HG03442 (cell line): ENCODE measurements around the gene LIN28B.
"Not testable (repeated sequence)": the region's sequence is repeated elsewhere in the genome, so short reads cannot be mapped to it uniquely, and the experiment has no call there.

Experiments
- ATAC-seq: cut with Tn5 transposase; IDR thresholded peaks from one replicate; pipeline ENCODE4 v1.9.1; 2021; ENCODE audit warnings: mild to moderate bottlenecking, moderate library complexity; ENCODE audit not compliant: unreplicated experiment

LIN28B gene

DNA sequence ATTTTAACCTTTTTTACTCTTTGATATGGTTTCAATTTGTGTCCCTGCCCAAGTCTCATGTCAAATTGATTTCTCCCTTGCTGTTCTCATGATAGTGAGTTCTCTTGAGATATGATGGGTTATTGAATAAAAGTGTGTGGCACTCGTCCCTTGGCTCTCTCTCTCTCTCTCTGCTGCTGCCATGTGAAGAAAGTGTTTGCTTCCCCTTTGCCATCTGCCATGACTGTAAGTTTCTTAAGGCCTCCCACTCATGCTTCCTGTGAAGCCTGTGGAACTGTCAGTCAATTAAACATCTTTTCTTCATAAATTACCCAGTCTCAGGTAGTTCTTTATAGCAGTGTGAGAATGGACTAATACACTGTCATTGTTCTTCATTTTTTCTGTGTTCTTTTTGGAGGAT is 48.5 kb downstream of the LIN28B start:
- no peak for ATAC-seq

GRCh38 chr6:105013459-105013858 is 56.6 kb downstream of the LIN28B start:
- not testable (repeated sequence) for ATAC-seq

DNA sequence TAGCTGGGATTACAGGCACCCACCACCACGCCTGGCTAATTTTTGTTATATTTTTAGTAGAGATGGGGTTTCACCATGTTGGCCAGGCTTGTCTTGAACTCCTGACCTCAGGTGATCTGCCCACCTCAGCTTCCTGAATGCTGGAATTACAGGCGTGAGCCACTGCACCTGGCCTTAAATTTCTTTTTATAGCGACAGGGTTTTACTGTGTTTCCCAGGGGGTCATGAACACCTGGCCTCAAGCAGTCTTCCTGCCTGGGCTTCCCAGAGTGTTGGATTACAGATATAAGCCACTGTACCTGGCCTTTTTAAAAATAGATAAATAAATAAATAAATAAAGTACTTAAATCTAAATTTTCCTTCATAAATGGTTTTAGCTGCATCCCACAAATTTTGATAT is 57.5 kb downstream of the LIN28B start:
- no peak for ATAC-seq

- no peak for ATAC-seq
These were observed 58.0 kb downstream of the LIN28B start for GRCh38 chr6:105014954-105015353.

DNA sequence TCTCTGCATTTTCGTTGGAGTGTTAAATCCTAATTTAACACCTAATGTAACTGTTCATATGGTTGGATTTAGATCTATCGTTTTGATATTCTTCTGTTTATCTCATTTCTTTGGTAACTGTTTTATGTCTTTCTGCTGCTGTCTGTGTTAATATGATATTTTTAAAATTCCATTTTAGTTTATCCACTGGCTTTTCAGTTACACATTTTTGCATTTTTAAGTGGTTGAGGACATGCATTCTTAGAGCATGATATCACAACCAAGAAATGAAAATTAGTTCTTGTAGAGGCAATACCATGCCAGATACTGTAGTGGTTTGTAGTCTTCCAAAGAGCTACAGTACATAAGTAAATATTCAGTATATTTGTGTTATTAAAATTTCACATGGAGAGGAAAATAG is 58.6 kb downstream of the LIN28B start:
- ATAC-seq, result no peak

DNA sequence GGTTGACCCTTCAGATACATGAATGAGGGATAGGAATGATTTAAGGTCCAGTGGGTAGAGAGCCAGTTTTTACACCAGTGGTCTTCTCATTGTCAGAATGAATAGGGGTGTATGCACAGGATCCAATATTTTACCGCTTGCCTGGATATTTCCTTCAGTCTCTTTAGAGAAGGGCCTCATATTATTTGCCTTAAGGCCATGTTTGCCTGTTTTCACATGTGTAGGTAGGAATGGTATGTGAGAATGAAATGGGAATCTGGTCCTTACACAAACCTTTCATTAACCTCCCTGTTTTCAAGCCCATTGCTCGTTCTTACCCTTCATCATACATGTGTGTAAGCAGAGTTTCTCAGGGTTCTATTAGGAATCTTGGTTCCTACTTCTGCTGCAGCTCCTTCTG is 62.4 kb downstream of the LIN28B start:
- ATAC-seq, result no peak

- ATAC-seq, result no peak
These were observed 64.5 kb downstream of the LIN28B start for GRCh38 chr6:105021399-105021798.

- no peak for ATAC-seq
These were observed 65.5 kb downstream of the LIN28B start for GRCh38 chr6:105022416-105022815.

DNA sequence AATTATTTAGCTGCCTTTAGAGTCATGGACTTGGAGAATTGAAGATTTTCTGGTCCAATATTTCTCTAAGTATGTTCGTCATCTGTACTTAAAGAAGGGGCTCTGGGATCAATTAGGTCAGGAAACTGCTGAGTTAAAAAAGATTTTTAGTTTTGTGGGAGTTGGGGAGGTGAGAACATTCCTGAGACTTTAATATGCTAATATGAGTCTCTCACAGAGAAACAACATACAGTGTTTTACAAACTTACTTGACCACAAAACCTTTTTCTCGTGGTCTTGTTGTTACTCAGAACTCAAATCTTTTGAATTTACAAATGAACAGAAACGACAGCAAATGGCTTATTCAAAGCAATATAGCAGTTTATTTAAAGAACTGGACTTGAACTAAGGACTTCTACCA is 67.9 kb downstream of the LIN28B start:
- ATAC-seq, result no peak

GRCh38 chr6:105028898-105029297 is 72.0 kb downstream of the LIN28B start:
- ATAC-seq, result no peak

GRCh38 chr6:105029581-105029980 is 72.7 kb downstream of the LIN28B start:
- no peak for ATAC-seq

DNA sequence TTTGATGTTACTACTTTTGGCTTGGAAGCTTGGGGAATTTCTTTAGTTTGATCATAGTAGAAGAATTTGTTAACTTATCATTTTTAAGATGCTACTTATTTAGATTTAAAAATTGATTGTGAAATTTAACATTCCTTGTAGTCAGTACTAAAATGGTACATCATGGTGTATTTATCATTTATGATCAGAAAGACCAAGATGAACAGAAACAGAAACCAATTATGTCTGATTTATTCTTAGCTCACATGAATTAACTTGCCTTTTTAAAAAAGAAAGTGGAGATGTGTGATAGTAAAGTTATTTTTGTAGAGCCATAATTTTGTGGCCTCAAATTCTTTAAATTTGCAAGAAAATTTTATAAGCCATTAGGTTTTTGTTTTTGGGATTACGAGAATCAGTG is 77.6 kb downstream of the LIN28B start:
- ATAC-seq, result no peak

GRCh38 chr6:105035299-105035698 is 78.4 kb downstream of the LIN28B start:
- no peak for ATAC-seq

- no peak for ATAC-seq
These were observed 79.4 kb downstream of the LIN28B start for GRCh38 chr6:105036351-105036750.

DNA sequence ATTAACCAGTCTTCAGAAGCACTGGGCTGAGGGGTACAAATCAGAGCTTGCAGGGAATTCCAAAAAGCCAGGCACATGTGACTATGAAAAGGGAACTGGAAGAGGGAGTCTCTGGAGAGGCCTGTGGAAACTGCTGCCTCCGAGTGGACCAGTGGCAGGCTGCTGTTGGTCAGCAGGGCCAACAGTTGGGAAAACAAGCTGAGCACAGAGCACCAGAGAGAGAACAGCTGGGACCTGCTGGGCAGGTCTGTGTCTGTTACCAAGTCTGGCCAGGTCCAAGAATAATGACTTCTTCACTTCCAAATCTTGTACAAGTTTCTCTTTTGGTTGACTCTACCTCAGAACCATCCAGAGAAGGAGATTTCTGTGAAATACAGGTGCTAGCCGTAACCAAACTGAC is 81.4 kb downstream of the LIN28B start:
- ATAC-seq, result no peak

- ATAC-seq, result no peak
These were observed 85.0 kb downstream of the LIN28B start for GRCh38 chr6:105041880-105042279.

- ATAC-seq, result no peak
These were observed 85.7 kb downstream of the LIN28B start for GRCh38 chr6:105042648-105043047.

GRCh38 chr6:105043979-105044378 is 87.1 kb downstream of the LIN28B start:
- no peak for ATAC-seq

DNA sequence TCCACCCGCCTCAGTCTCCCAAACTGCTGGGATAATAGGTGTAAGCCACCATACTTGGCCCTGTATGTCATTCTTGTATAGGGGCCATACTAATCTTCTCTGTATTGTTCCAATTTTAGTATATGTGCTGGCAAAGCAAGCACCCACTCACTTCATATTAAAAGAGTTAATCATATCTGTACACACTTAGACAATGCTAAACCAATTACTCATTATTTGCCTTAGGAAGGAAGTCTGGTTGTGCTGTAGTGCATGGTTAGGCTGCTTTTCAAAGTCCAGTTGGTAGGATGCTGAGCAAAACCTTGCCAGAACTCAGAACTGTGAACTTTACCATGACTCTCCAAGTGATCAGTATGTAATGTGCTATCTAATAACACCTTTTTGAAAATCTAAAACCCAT is 88.6 kb downstream of the LIN28B start:
- ATAC-seq, result no peak

GRCh38 chr6:105051941-105052471 is 95.1 kb downstream of the LIN28B start:
- ATAC-seq, result no peak

DNA sequence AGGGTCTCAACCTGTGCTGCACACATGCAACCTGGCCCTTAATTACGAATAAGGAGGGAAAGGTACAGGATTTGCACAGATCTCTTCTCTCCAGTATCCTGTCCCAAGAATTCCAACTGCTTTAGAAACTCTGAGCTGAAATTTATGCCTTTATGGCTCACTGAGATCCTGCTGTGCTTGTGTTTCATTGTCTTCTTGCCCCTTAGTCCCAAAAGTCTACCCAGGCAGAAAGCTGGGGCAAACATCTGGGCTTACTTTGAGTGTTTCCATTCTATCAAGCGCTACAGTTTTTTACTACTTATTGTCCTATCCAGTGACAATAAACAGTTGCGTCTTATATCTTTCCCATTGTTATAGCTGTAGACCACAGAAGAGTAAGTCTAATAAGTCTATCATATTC is 99.7 kb downstream of the LIN28B start:
- no peak for ATAC-seq

GRCh38 chr6:105057160-105057559 is 100.3 kb downstream of the LIN28B start:
- no peak for ATAC-seq

- ATAC-seq, result no peak
These were observed 101.4 kb downstream of the LIN28B start for GRCh38 chr6:105058316-105058715.

DNA sequence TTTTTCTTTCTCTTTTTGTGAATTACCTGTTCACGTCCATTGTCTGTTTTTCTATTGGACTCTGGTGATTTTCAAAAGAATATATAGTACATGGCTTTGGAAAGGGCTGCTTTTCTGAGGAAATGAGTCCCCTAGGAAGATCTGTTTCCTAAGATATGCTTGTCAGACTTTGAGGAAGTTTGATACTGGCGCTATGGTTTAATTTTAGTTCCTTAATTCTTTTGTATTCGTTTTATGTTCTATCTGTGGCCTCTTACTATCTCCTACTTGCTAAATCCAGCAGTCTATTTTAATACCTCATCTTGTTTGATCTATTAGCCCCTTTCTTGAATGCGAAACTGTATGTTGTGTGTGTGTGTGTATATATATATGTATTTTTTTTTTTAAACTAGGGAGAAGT is 101.9 kb downstream of the LIN28B start:
- no peak for ATAC-seq
